ENCODE results near the gene BCHE.

- TF ChIP-seq TAF1 (IDR thresholded peaks at IDR 0.05; ENCODE audit: low read depth), result no peak
- TF ChIP-seq USF1 (IDR thresholded peaks at IDR 0.05), result no peak
- TF ChIP-seq RAD21 (IDR thresholded peaks at IDR 0.05; ENCODE audit: low read depth), result no peak
- TF ChIP-seq, protein P1, sequence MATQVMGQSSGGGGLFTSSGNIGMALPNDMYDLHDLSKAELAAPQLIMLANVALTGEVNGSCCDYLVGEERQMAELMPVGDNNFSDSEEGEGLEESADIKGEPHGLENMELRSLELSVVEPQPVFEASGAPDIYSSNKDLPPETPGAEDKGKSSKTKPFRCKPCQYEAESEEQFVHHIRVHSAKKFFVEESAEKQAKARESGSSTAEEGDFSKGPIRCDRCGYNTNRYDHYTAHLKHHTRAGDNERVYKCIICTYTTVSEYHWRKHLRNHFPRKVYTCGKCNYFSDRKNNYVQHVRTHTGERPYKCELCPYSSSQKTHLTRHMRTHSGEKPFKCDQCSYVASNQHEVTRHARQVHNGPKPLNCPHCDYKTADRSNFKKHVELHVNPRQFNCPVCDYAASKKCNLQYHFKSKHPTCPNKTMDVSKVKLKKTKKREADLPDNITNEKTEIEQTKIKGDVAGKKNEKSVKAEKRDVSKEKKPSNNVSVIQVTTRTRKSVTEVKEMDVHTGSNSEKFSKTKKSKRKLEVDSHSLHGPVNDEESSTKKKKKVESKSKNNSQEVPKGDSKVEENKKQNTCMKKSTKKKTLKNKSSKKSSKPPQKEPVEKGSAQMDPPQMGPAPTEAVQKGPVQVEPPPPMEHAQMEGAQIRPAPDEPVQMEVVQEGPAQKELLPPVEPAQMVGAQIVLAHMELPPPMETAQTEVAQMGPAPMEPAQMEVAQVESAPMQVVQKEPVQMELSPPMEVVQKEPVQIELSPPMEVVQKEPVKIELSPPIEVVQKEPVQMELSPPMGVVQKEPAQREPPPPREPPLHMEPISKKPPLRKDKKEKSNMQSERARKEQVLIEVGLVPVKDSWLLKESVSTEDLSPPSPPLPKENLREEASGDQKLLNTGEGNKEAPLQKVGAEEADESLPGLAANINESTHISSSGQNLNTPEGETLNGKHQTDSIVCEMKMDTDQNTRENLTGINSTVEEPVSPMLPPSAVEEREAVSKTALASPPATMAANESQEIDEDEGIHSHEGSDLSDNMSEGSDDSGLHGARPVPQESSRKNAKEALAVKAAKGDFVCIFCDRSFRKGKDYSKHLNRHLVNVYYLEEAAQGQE (IDR thresholded peaks at IDR 0.05; ENCODE audit: low read depth), result no peak
- TF ChIP-seq YY1 (IDR thresholded peaks at IDR 0.05; ENCODE audit: low read depth), result no peak
- TF ChIP-seq EP300 (IDR thresholded peaks at IDR 0.05; ENCODE audit: borderline replicate concordance), result no peak
- TF ChIP-seq ZBTB7A (IDR thresholded peaks at IDR 0.05; ENCODE audit: low read depth), result no peak
- TF ChIP-seq CEBPB (IDR thresholded peaks at IDR 0.05), result no peak
- TF ChIP-seq EGR1 (IDR thresholded peaks at IDR 0.05), result no peak
These were observed 578 bp upstream of the BCHE start for GRCh38 chr3:165837801-165838200.

Measured in Ishikawa (cell line).